NT2/D1 (cell line): ENCODE results near the gene COL6A2.
"Not testable (repeated sequence)": the region's sequence is repeated elsewhere in the genome, so short reads cannot be mapped to it uniquely, and the experiment has no call there.

Experiments used
- DNase-seq: peaks from one replicate; pipeline ENCODE4 v3.0.0-alpha.2; 2011; ENCODE audit warnings: low read depth, low spot score
- H3K27me3 ChIP-seq: 2 replicates; pipeline ENCODE4 v1.6.0; 2011; ENCODE audit warnings: mild to moderate bottlenecking; ENCODE audit not compliant: insufficient read length, insufficient read depth
- H3K36me3 ChIP-seq: 2 replicates; pipeline ENCODE4 v1.6.1; 2011; ENCODE audit warnings: mild to moderate bottlenecking, low read length, mixed read lengths; ENCODE audit not compliant: insufficient read depth, insufficient read length
- H3K4me1 ChIP-seq: 2 replicates; pipeline ENCODE4 v1.5.1; 2011; ENCODE audit not compliant: insufficient read depth, insufficient read length
- H3K4me3 ChIP-seq: 2 replicates; pipeline ENCODE4 v1.5.1; 2011; ENCODE audit warnings: low read depth; ENCODE audit not compliant: insufficient read length
- H3K9ac ChIP-seq: 2 replicates; pipeline ENCODE4 v1.6.0; 2011; ENCODE audit warnings: low read depth; ENCODE audit not compliant: insufficient read length
- H3K9me3 ChIP-seq: 2 replicates; pipeline ENCODE4 v1.5.1; 2011; ENCODE audit warnings: mild to moderate bottlenecking, low read length; ENCODE audit not compliant: insufficient read depth
- SUZ12 ChIP-seq: IDR thresholded peaks from 2 replicates; pipeline ENCODE4 v1.6.1; 2011; ENCODE audit not compliant: insufficient read length, insufficient read depth; ENCODE audit errors: extremely low read depth
- YY1 ChIP-seq: IDR thresholded peaks from 2 replicates; pipeline ENCODE4 v1.6.1; 2011; ENCODE audit not compliant: insufficient read length, insufficient read depth
- ZNF274 ChIP-seq: IDR thresholded peaks from 2 replicates; pipeline ENCODE4 v1.6.1; 2011; ENCODE audit warnings: mild to moderate bottlenecking, low read depth, low read length

Gene COL6A2

GRCh38 chr21:46066591-46067331, 31.2 kb upstream of the COL6A2 start:
- H3K36me3 ChIP-seq: no peaks in the 10 kb centered on the region
- H3K4me3 ChIP-seq: no peak overlapping the region
- H3K9me3 ChIP-seq: peaks cover 21% of the 10 kb centered on the region
- peak overlapping the region; percentile 61 for H3K9ac ChIP-seq
- no peak for TF ChIP-seq ZNF274
- TF ChIP-seq SUZ12: no peak
- TF ChIP-seq YY1: no peak
- no peak for DNase-seq
- H3K4me1 ChIP-seq: peaks cover 24% of the 10 kb centered on the region
- H3K27me3 ChIP-seq: peaks cover 12% of the 10 kb centered on the region

GRCh38 chr21:46067505-46068201, 30.3 kb upstream of the COL6A2 start:
- H3K4me3 ChIP-seq: no peak overlapping the region
- no peak for DNase-seq
- H3K9ac ChIP-seq: peak overlapping the region; percentile 61
- peaks cover 11% of the 10 kb centered on the region for H3K27me3 ChIP-seq
- H3K36me3 ChIP-seq: no peaks in the 10 kb centered on the region
- peaks cover 12% of the 10 kb centered on the region for H3K9me3 ChIP-seq
- H3K4me1 ChIP-seq: peaks cover 24% of the 10 kb centered on the region
- TF ChIP-seq SUZ12 (no peak), ZNF274 (no peak), YY1 (no peak)

GRCh38 chr21:46068516-46069079, 29.3 kb upstream of the COL6A2 start:
- H3K36me3 ChIP-seq: no peaks in the 10 kb centered on the region
- no peak overlapping the region for H3K4me3 ChIP-seq
- TF ChIP-seq YY1 (no peak), SUZ12 (no peak), ZNF274 (no peak)
- peaks cover 24% of the 10 kb centered on the region for H3K4me1 ChIP-seq
- no peak overlapping the region for H3K9ac ChIP-seq
- DNase-seq: no peak
- peaks cover 2% of the 10 kb centered on the region; the same call in 1 of the 2 replicates for H3K9me3 ChIP-seq
- H3K27me3 ChIP-seq: peaks cover 10% of the 10 kb centered on the region

GRCh38 chr21:46069166-46069565, 28.7 kb upstream of the COL6A2 start:
- DNase-seq: no peak
- Histone ChIP-seq H3K36me3 (no peaks in the 10 kb centered on the region), H3K4me1 (peaks cover 24% of the 10 kb centered on the region), H3K9me3 (no peaks in the 10 kb centered on the region), H3K27me3 (peaks cover 10% of the 10 kb centered on the region), H3K9ac (no peak overlapping the region), H3K4me3 (no peak overlapping the region)
- TF ChIP-seq SUZ12 (no peak), YY1 (no peak), ZNF274 (no peak)

- H3K9me3 ChIP-seq: no peaks in the 10 kb centered on the region
- no peak for DNase-seq
- H3K4me1 ChIP-seq: peaks cover 24% of the 10 kb centered on the region
- no peak overlapping the region for H3K4me3 ChIP-seq
- TF ChIP-seq SUZ12 (no peak), YY1 (no peak), ZNF274 (no peak)
- H3K27me3 ChIP-seq: peaks cover 10% of the 10 kb centered on the region
- H3K36me3 ChIP-seq: no peaks in the 10 kb centered on the region
- no peak overlapping the region for H3K9ac ChIP-seq
Observed at GRCh38 chr21:46069719-46070279, 28.1 kb upstream of the COL6A2 start.

GRCh38 chr21:46071082-46071481, 26.8 kb upstream of the COL6A2 start:
- no peak overlapping the region for H3K9ac ChIP-seq
- H3K9me3 ChIP-seq: no peaks in the 10 kb centered on the region
- H3K4me1 ChIP-seq: peaks cover 14% of the 10 kb centered on the region
- TF ChIP-seq ZNF274 (no peak), YY1 (no peak), SUZ12 (no peak)
- no peak overlapping the region for H3K4me3 ChIP-seq
- H3K27me3 ChIP-seq: peaks cover 5% of the 10 kb centered on the region
- no peak for DNase-seq
- no peaks in the 10 kb centered on the region for H3K36me3 ChIP-seq

GRCh38 chr21:46076724-46077123, 21.2 kb upstream of the COL6A2 start:
- not testable (repeated sequence) for H3K4me3 ChIP-seq, DNase-seq, H3K36me3 ChIP-seq, H3K9me3 ChIP-seq, H3K4me1 ChIP-seq, H3K9ac ChIP-seq, H3K27me3 ChIP-seq
